Left renal cortex interstitium (tissue), 4 donors: ENCODE results near the gene SLAIN2. TPM values are rescaled to one million over a fixed set of nuclear protein-coding genes. Genes with fewer than 3 reads are reported as not detected.
A peak's percentile ranks its signal among the peaks of the same experiment; 100 is the strongest.
"Not testable (repeated sequence)": the region's sequence is repeated elsewhere in the genome, so short reads cannot be mapped to it uniquely, and the experiment has no call there.

ENCODE experiments used
- DNase-seq, 4 donors: peaks; one replicate each; pipeline ENCODE4 v3.0.0-alpha.2; 2013; ENCODE audit warnings: low read depth in 4 of 4, low spot score in 2 of 4, missing footprints in 1 of 4
- polyA plus RNA-seq, 4 donors: library from polyadenylated mRNA; unstranded; fragments of 120-200 nt; gene quantifications; one replicate each; pipeline ENCODE4 v1.2.1, GENCODE V29; 2013; ENCODE audit not compliant: insufficient read length in 4 of 4

SLAIN2 gene
- 10 to 100 TPM; 53.3 to 65.4 (median 64.8) TPM for polyA plus RNA-seq

- DNase-seq = peak; percentile 77 to 93 (median 92)
These were observed at the start of gene SLAIN2 for GRCh38 chr4:48340965-48341775. Gene SLAIN2, plus strand, starts transcription at chr4:48341529. Its CDS starts 211 bp downstream, at chr4:48341740.

DNA sequence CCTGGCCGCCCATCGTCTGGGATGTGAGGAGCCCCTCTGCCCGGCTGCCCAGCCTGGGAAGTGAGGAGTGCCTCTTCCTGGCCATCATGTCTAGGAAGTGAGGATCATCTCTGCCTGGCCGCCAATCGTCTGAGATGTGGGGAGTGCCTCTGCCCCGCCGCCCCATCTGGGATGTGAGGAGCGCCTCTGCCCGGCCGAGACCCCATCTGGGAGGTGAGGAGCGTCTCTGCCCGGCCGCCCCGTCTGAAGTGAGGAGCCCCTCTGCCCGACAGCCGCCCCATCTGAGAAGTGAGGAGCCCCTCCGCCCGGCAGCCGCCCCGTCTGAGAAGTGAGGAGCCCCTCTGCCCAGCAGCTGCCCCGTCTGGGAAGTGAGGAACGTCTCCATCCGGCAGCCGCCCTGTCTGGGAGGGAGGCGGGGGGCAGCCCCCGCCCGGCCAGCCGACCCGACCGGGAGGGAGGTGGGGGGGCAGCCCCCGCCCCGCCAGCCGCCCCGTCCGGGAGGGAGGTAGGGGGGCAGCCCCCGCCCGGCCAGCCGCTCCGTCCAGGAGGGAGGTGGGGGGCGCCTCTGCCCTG, 49.0 kb upstream of the SLAIN2 start:
- not testable (repeated sequence) for DNase-seq

DNA sequence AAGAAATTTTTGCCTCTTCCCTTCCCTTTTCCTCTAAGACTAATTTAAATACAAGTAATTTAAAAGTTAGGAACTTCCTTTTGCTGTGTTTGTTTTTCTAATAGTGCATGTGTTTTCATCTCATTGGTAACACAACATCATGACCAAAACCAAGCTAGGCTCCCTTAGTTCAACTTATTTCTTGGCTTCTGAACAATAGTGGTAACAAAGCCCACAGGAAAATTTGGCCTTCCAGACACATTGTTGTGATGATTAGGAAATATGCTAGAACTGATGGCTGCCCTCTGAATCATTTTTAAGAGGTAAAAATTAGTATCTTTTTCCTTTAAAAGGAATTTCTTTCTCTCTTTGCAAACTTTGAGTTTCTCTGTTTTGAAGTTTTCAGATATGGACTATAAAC, 46.2 kb upstream of the SLAIN2 start:
- DNase-seq = no peak

- DNase-seq = no peak
These were observed 45.0 kb upstream of the SLAIN2 start for GRCh38 chr4:48296365-48296764.

- DNase-seq = no peak
These were observed 44.0 kb upstream of the SLAIN2 start for GRCh38 chr4:48297256-48297846.

DNA sequence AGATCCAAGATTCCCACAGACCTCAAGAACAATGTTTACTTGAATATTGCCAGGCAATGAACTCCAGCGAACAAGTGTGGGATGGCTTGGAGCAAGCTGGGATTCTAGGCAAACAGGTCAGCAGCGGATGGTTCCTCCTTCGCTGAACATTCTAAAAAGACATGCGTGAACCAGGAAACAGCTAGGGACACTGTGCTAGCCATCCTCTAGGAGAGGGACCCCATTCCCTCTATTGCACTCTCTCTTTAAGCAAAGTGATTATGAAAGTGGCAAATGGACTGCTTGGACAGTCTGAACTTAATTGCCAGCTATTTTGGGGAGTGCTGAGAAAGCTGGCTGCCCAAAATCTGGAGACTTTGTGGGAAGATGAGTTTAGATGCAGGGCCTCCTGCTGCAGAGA, 41.8 kb upstream of the SLAIN2 start:
- DNase-seq = no peak

GRCh38 chr4:48300004-48300403, 41.3 kb upstream of the SLAIN2 start:
- DNase-seq = no peak

DNA sequence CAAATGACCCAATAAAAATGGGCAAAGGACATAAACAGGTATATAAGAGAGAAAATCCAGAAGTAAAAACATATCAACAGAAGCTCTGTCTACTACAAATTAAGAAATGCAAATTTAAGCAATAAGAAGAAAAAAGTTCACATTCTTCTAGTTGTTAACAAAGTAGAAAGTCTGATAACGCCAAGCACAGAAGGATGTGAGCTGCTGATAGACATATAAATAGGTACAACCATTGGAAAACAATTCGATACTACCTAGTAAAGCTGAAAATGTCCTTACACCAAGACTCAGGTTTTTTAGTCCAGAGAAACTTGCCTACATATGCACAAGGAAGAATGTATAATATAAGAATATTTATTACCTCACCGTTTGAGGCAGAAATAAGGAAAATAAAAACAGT, 35.8 kb upstream of the SLAIN2 start:
- DNase-seq = no peak

DNA sequence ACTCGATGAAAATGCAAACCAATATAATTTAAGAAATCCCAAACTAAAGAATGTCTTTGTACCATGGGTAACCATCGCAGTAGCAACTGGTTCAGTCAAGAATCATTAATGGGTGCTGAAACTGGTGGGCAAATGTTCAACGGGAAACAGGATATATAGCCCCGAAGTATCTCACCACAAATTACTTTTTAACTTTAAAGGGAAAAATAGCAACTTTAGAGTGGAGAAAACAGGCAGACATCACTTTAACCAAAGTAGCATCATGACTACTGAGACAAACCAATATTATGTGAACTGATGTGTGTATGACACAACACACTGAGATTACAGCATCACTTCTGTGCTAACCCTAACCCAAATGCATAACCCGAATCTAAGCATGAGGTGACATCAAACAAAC, 33.8 kb upstream of the SLAIN2 start:
- no peak for DNase-seq

DNA sequence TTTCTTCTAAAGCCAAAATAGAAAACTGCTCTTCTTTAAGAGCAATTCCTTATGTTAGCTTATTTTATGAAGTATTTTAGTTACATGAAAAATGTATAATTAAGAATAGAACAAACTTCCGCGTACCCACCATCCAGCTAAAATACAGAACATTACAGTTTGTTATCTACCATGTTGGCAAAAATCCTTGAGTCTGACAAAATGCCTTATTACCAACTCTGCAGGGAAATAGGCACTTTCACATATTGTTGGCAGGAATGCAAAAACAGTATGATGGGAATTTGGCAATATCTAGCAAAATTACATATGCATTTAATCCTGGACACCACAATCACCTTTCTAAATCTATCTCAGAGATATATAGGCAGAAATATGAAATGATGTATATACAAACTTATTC, 32.4 kb upstream of the SLAIN2 start:
- no peak for DNase-seq

- DNase-seq = no peak
These were observed 29.4 kb upstream of the SLAIN2 start for GRCh38 chr4:48311896-48312295.

GRCh38 chr4:48314746-48315145, 26.6 kb upstream of the SLAIN2 start:
- DNase-seq = not testable (repeated sequence)

DNA sequence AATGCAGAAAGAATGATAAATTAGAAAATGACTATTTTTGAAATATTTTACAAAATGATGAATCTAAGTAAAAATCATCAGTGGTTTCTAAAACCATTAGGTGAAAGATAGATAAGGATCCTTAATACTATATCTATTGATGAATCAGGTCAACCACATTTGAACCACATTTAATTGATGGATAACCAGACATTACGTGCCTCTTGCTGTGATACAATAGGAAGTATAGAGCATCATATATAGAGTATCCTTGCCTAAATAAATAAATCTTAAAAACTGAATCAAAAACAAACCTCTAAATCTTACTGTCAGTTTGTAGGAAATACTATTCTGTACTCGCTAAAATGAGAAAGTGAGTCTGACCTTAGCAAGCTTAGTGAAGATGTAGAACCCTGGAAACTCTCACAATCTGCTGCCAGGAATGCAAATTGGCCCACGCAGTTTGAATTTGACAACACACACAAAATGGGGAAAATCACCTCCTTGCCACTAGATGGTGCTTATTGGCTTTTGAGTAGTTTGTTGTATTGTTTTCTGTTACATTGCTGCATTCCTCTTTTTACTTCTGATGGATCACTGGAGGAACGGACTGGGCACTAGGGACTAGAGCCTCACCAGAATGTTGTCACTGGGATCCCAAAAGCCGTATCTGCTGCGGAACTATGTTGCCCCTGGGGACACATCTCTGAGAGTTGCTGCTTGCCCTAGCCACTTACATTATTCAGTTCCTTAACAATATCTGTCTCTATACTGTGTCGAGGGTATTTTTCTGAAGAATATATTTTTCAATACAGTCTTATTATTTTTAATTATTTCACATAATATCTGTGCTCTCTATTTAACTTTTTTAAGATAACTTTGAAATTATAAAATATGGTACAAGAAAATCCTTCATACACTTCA, 25.4 kb upstream of the SLAIN2 start:
- DNase-seq = no peak

DNA sequence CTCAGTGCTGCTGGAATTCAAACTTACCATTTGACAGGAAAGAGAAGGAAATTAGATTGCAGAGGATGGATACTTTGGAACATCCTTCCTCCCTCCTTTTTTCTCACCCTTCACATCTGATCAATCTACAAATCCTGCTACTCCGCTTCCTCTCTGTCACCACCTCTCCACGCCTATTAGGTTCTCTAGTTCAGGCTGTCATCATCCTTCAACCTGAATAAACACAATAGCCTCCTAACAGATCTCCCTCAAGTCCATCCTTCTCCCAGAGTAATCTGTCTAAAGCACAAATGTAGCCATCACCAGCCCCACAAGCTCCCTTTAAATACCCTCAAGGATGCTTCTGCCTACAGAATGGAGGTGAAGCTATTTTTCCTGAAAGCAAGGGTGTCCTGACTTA, 20.0 kb upstream of the SLAIN2 start:
- DNase-seq = no peak

DNA sequence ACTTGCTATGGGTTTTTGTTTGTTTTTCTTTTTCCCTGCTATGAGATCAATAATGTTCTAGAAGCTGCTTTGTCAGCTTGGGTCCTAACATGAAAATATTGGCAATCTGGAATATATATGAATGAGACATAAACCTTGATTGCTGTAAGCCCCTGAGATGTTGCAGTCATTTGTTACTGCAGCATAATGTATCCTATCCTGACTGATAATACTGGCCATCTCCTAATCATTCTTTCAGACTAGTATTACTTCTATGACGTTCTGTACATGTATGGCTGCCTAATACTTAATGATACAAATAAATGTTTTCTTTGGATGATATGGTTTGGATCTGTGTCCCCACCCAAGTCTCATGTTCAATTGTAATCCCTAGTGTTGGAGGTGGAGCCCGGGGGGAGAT, 19.3 kb upstream of the SLAIN2 start:
- DNase-seq = no peak

DNA sequence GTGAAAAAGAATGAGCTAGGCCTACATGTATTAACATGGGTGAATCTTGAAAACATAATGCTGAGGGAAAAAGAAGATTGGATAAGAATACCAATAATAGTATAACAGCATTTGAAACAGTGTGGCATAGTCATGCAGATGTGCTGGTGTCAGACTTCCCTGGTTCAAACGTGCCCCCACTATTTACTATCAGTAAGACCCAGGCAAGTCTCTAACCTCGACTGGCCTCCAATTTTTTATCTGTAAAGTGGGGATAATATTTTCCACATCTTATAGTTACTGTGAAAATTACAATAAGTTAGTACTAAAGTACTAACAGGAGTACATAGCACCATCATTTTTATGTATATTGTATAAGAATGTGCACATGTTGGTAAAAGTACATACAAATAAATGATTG, 17.0 kb upstream of the SLAIN2 start:
- no peak for DNase-seq

DNA sequence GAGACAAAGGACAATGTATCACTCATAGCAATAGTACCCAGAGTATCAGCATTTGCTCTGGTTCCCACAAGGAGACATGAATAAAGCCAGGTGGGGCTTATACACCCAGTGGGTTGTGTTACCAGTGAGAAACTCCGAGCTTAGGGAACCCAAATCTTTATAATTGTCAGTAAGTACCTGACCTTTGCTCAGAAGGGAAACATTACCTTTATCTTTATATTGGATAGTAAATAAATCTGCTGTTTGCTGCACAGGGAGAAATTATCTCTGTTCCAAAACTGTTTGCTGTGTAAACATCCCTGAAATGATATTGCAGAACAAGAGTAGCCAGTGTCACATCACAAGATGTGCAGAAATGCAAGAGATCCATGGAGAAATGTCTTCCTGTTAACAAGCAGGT, 12.1 kb upstream of the SLAIN2 start:
- no peak for DNase-seq

DNA sequence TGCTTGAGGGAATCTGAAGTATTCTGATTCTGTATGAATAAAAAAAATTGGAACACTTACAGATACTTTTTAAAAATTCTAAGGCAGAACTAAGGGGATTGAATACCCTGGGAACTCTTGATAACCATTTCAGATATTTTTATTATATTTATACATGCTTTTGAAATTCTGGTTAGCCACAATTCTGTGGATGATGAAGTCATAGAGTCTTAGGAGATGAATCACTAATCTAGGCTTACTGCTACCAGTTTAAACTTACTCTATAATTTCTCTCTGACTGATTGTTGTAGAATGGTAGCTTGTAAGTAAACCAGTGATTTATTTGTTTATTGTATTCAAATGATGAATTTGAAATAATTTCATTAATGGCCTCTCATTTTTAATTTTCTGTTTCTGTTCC, 11.4 kb upstream of the SLAIN2 start:
- DNase-seq = no peak

DNA sequence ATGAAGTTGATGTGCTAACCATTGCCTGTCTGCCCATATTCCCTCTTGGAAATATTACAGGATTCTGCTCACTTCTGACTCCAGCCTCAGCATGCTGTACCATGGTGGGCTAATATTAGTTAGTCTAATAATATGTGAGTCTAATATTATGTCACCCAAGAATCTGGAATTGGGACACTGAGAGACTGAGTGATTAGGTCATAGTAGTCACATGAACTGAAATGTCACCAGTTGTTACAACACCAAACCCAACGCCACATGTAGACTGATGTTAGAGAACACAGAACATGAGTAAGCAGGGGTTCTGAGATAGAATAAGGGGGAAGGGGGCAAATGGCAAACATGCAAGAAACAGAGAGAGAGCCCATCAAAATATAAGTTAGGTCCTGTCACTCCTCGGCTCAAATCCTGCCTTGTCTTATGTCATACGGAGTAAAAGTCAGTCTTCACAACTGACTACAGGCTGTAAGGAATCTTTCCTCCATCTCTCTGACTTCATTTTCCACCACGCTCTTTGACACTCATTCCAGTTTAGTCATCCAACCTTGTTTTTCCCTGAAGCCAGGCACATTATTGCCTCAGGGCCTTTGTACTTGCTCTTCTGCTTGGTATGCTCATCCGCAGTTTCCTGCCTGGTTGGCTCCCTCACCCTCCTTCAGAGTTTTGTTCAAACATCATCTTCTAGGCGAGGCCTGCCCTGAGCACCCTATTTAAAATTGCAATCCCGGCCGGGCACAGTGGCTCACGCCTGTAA, 9.6 kb upstream of the SLAIN2 start:
- DNase-seq = no peak

DNA sequence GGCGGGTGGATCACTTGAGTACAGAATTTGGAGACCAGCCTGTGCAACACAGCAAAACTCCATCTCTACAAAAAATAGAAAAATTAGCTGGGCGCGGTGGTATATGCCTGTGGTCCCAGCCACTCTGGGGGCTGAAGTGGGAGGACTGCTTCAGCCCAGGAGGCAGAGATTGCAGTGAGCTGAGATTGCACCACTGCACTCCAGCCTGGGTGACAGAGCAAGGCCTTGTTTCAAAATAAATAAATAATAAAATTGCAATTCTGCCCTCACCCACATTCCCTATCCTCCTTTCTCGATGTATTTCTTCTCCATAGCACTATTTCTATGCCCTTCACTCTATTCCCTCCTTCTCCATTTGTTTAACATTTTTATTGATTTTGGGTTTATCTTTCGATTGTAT, 8.7 kb upstream of the SLAIN2 start:
- no peak for DNase-seq
